Measurements from ENCODE around the gene ZBTB20.

DNA sequence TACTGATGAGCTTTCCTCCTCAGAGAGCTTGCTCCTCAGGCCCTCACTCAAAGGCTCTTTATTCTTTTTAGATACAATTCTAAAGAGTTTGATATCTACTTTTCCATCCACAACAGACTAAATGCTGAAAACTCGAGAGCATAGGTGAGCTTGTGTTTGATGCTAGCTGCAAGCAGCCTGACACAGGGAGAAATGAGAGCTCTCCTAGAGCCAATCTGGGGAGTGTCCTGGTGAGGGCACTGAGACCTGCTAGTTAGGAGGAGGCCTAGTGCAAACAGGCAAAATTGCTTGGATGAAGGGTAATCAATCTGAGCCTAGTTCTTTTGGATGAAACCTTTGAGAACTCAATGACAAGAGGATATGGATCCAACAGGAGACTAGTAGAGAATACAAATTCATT is 300.8 kb downstream of the ZBTB20 start:
- TF ChIP-seq SMC3 (IDR thresholded peaks at IDR 0.05; ENCODE audit: low read depth, low read length): no peak
- TF ChIP-seq, protein P1, sequence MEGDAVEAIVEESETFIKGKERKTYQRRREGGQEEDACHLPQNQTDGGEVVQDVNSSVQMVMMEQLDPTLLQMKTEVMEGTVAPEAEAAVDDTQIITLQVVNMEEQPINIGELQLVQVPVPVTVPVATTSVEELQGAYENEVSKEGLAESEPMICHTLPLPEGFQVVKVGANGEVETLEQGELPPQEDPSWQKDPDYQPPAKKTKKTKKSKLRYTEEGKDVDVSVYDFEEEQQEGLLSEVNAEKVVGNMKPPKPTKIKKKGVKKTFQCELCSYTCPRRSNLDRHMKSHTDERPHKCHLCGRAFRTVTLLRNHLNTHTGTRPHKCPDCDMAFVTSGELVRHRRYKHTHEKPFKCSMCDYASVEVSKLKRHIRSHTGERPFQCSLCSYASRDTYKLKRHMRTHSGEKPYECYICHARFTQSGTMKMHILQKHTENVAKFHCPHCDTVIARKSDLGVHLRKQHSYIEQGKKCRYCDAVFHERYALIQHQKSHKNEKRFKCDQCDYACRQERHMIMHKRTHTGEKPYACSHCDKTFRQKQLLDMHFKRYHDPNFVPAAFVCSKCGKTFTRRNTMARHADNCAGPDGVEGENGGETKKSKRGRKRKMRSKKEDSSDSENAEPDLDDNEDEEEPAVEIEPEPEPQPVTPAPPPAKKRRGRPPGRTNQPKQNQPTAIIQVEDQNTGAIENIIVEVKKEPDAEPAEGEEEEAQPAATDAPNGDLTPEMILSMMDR (conservative IDR thresholded peaks at IDR 0.05; ENCODE audit: low read depth, low read length): no peak
- TF ChIP-seq, protein P2, sequence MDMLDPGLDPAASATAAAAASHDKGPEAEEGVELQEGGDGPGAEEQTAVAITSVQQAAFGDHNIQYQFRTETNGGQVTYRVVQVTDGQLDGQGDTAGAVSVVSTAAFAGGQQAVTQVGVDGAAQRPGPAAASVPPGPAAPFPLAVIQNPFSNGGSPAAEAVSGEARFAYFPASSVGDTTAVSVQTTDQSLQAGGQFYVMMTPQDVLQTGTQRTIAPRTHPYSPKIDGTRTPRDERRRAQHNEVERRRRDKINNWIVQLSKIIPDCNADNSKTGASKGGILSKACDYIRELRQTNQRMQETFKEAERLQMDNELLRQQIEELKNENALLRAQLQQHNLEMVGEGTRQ (IDR thresholded peaks at IDR 0.05; ENCODE audit: low read depth, low read length): no peak
- TF ChIP-seq POLR2A (IDR thresholded peaks at IDR 0.05; ENCODE audit: low read depth, low read length): no peak
- no peak for TF ChIP-seq CEBPB (IDR thresholded peaks at IDR 0.05; ENCODE audit: low read depth, low read length)
- TF ChIP-seq RCOR1 (IDR thresholded peaks at IDR 0.05; ENCODE audit: insufficient replicate concordance, low read length): no peak
- TF ChIP-seq MAFK (IDR thresholded peaks at IDR 0.05; ENCODE audit: low read depth, low read length): no peak
- TF ChIP-seq FOS (IDR thresholded peaks at IDR 0.05; ENCODE audit: low read depth, low read length): no peak
- no peak for TF ChIP-seq BHLHE40 (IDR thresholded peaks at IDR 0.05; ENCODE audit: low read depth, low read length)
- TF ChIP-seq RAD21 (IDR thresholded peaks at IDR 0.05; ENCODE audit: low read length): no peak

Measured in IMR-90 (cell line).